Right lobe of liver (tissue), 4 donors: Measurements from ENCODE around the gene BCR.

ENCODE experiments used
- CTCF ChIP-seq, 4 donors: fragments of 200-600 bp in 3 of 4; fragments of 450-650 bp in 1 of 4; IDR thresholded peaks; one replicate each; pipeline versions ENCODE4 v1.5.1 to v1.8.0; 2016 to 2022; ENCODE audit warnings: antibody characterized with exemption in 4 of 4, mild to moderate bottlenecking in 2 of 4
- POLR2A ChIP-seq: fragments of 450-650 bp; IDR thresholded peaks from one replicate; pipeline ENCODE4 v1.6.1; 2017; ENCODE audit warnings: antibody characterized with exemption, mild to moderate bottlenecking
- donor health status: DM: no; HTN: no; CAD: no.
- donor health status: DM: no; HTN: no; CAD: no.
- donor health status: DM: no; HTN: yes; CAD: no.

- TF ChIP-seq CTCF (IDR thresholded peaks at IDR 0.05) (no peak), POLR2A (no peak)
Observed at GRCh38 chr22:23152238-23153114, 27.8 kb upstream of the BCR start.
